Activated naive CD8-positive, alpha-beta T cell treated with anti-CD3 and anti-CD28 coated beads, Interleukin-2, amount 10 ng/mL, durations not matched to agents 7 days and 5 days (primary cell): ENCODE data around the gene ATP13A5. TPM values are rescaled to one million over a fixed set of nuclear protein-coding genes. Genes with fewer than 3 reads are reported as not detected.

Source experiments
- ATAC-seq: fragments of 150-1000 bp; cut with Tn5 transposase; one replicate; pipeline ENCODE4 v1.10.0; 2021; ENCODE audit warnings: low read depth, moderate library complexity
- POLR2A ChIA-PET: fragments of 350-600 bp; sonication (Branson Sonifier 250); formaldehyde crosslinking; loops from one replicate; lab custom pipeline; 2021; ENCODE audit warnings: antibody characterized with exemption; lab: Charles Lee
- DNase-seq: peaks from one replicate; pipeline ENCODE4 v3.0.0; 2021
- H3K27ac Mint-ChIP-seq: one replicate; pipeline ENCODE4 v1.8.0; 2022; ENCODE audit warnings: mild to moderate bottlenecking, mixed read lengths
- H3K27me3 Mint-ChIP-seq: one replicate; pipeline ENCODE4 v1.8.0; 2022; ENCODE audit warnings: mild to moderate bottlenecking, moderate library complexity, mixed read lengths
- H3K36me3 Mint-ChIP-seq: one replicate; pipeline ENCODE4 v1.8.0; 2021; ENCODE audit warnings: mild to moderate bottlenecking, mixed read lengths
- H3K4me1 Mint-ChIP-seq: one replicate; pipeline ENCODE4 v1.8.0; 2021; ENCODE audit warnings: mixed read lengths
- H3K4me3 Mint-ChIP-seq: one replicate; pipeline ENCODE4 v1.8.0; 2022; ENCODE audit warnings: mild to moderate bottlenecking, moderate library complexity, mixed read lengths
- H3K9me3 Mint-ChIP-seq: one replicate; pipeline ENCODE4 v1.8.0; 2021; ENCODE audit warnings: mixed read lengths
- total RNA-seq, 2 experiments: library from RNA; stranded (reverse); gene quantifications; one replicate each; pipeline ENCODE4 v1.2.3, GENCODE V29; 2021

ATP13A5 gene
- total RNA-seq, 2 experiments from 2014 or later: not detected

- Mint-ChIP-seq H3K4me1 (no peaks in the 10 kb centered on the region), H3K27me3 (no peaks in the 10 kb centered on the region), H3K27ac (no peak overlapping the region), H3K36me3 (no peaks in the 10 kb centered on the region), H3K4me3 (no peak overlapping the region), H3K9me3 (peaks cover 2% of the 10 kb centered on the region)
- no peak for DNase-seq
- POLR2A ChIA-PET: no interaction called here
- no peak for ATAC-seq
These were observed 47.9 kb downstream of the ATP13A5 start for GRCh38 chr3:193330555-193331204.

GRCh38 chr3:193317682-193318300 is 60.8 kb downstream of the ATP13A5 start:
- Mint-ChIP-seq H3K9me3 (no peaks in the 10 kb centered on the region), H3K4me3 (no peak overlapping the region), H3K27ac (no peak overlapping the region), H3K4me1 (no peaks in the 10 kb centered on the region), H3K36me3 (no peaks in the 10 kb centered on the region), H3K27me3 (no peaks in the 10 kb centered on the region)
- ATAC-seq (no peak), DNase-seq (no peak)
- POLR2A ChIA-PET: no interaction called here

- H3K36me3 Mint-ChIP-seq: no peaks in the 10 kb centered on the region
- no peaks in the 10 kb centered on the region for H3K4me1 Mint-ChIP-seq
- no peak overlapping the region for H3K4me3 Mint-ChIP-seq
- no peaks in the 10 kb centered on the region for H3K9me3 Mint-ChIP-seq
- POLR2A ChIA-PET: no interaction called here
- ATAC-seq: no peak
- H3K27me3 Mint-ChIP-seq: peaks cover 3% of the 10 kb centered on the region
- no peak for DNase-seq
- no peak overlapping the region for H3K27ac Mint-ChIP-seq
These were observed 64.4 kb downstream of the ATP13A5 start for GRCh38 chr3:193314161-193314560.

- H3K36me3 Mint-ChIP-seq: no peaks in the 10 kb centered on the region
- POLR2A ChIA-PET: no interaction called here
- no peak for DNase-seq
- H3K27me3 Mint-ChIP-seq: peaks cover 3% of the 10 kb centered on the region
- no peak for ATAC-seq
- H3K27ac Mint-ChIP-seq: no peak overlapping the region
- no peak overlapping the region for H3K4me3 Mint-ChIP-seq
- no peaks in the 10 kb centered on the region for H3K4me1 Mint-ChIP-seq
- H3K9me3 Mint-ChIP-seq: no peaks in the 10 kb centered on the region
These were observed 65.2 kb downstream of the ATP13A5 start for GRCh38 chr3:193313061-193313958.

- H3K27me3 Mint-ChIP-seq: peaks cover 3% of the 10 kb centered on the region
- ATAC-seq: no peak
- DNase-seq: no peak
- no peaks in the 10 kb centered on the region for H3K9me3 Mint-ChIP-seq
- H3K36me3 Mint-ChIP-seq: no peaks in the 10 kb centered on the region
- no peak overlapping the region for H3K27ac Mint-ChIP-seq
- no peak overlapping the region for H3K4me3 Mint-ChIP-seq
- POLR2A ChIA-PET: no interaction called here
- H3K4me1 Mint-ChIP-seq: no peaks in the 10 kb centered on the region
These were observed 67.4 kb downstream of the ATP13A5 start for GRCh38 chr3:193310914-193311723.

GRCh38 chr3:193305356-193305755 is 73.2 kb downstream of the ATP13A5 start:
- POLR2A ChIA-PET: no interaction called here
- Mint-ChIP-seq H3K9me3 (no peaks in the 10 kb centered on the region), H3K4me1 (no peaks in the 10 kb centered on the region), H3K4me3 (no peak overlapping the region), H3K27me3 (peaks cover 2% of the 10 kb centered on the region), H3K27ac (no peak overlapping the region), H3K36me3 (no peaks in the 10 kb centered on the region)
- no peak for ATAC-seq
- DNase-seq: no peak

GRCh38 chr3:193301433-193301832 is 77.1 kb downstream of the ATP13A5 start:
- DNase-seq: no peak
- H3K36me3 Mint-ChIP-seq: no peaks in the 10 kb centered on the region
- H3K27me3 Mint-ChIP-seq: peaks cover 2% of the 10 kb centered on the region
- POLR2A ChIA-PET: no interaction called here
- H3K4me3 Mint-ChIP-seq: no peak overlapping the region
- H3K27ac Mint-ChIP-seq: no peak overlapping the region
- H3K9me3 Mint-ChIP-seq: no peaks in the 10 kb centered on the region
- no peaks in the 10 kb centered on the region for H3K4me1 Mint-ChIP-seq
- no peak for ATAC-seq

- ATAC-seq (no peak), DNase-seq (no peak)
- no peaks in the 10 kb centered on the region for H3K36me3 Mint-ChIP-seq
- H3K27ac Mint-ChIP-seq: no peak overlapping the region
- no peak overlapping the region for H3K4me3 Mint-ChIP-seq
- H3K27me3 Mint-ChIP-seq: no peaks in the 10 kb centered on the region
- no peaks in the 10 kb centered on the region for H3K4me1 Mint-ChIP-seq
- H3K9me3 Mint-ChIP-seq: peaks cover 1% of the 10 kb centered on the region
- POLR2A ChIA-PET: no interaction called here
These were observed 81.1 kb downstream of the ATP13A5 start for GRCh38 chr3:193297421-193297820.

GRCh38 chr3:193295985-193296384 is 82.6 kb downstream of the ATP13A5 start:
- ATAC-seq (no peak), DNase-seq (no peak)
- no peak overlapping the region for H3K4me3 Mint-ChIP-seq
- no peaks in the 10 kb centered on the region for H3K36me3 Mint-ChIP-seq
- H3K27me3 Mint-ChIP-seq: no peaks in the 10 kb centered on the region
- peaks cover 2% of the 10 kb centered on the region for H3K9me3 Mint-ChIP-seq
- no peaks in the 10 kb centered on the region for H3K4me1 Mint-ChIP-seq
- POLR2A ChIA-PET: no interaction called here
- H3K27ac Mint-ChIP-seq: no peak overlapping the region

- H3K27me3 Mint-ChIP-seq: no peaks in the 10 kb centered on the region
- no peaks in the 10 kb centered on the region for H3K36me3 Mint-ChIP-seq
- H3K4me1 Mint-ChIP-seq: no peaks in the 10 kb centered on the region
- peaks cover 4% of the 10 kb centered on the region for H3K9me3 Mint-ChIP-seq
- POLR2A ChIA-PET: no interaction called here
- H3K4me3 Mint-ChIP-seq: no peak overlapping the region
- ATAC-seq: no peak
- H3K27ac Mint-ChIP-seq: no peak overlapping the region
- no peak for DNase-seq
These were observed 86.2 kb downstream of the ATP13A5 start for GRCh38 chr3:193292386-193292785.

GRCh38 chr3:193271101-193271840 is 107.3 kb downstream of the ATP13A5 start:
- H3K36me3 Mint-ChIP-seq: no peaks in the 10 kb centered on the region
- no peaks in the 10 kb centered on the region for H3K27me3 Mint-ChIP-seq
- no peak overlapping the region for H3K4me3 Mint-ChIP-seq
- ATAC-seq: no peak
- no peaks in the 10 kb centered on the region for H3K4me1 Mint-ChIP-seq
- POLR2A ChIA-PET: no interaction called here
- H3K9me3 Mint-ChIP-seq: no peaks in the 10 kb centered on the region
- H3K27ac Mint-ChIP-seq: no peak overlapping the region
- no peak for DNase-seq

- H3K4me1 Mint-ChIP-seq: no peaks in the 10 kb centered on the region
- no peaks in the 10 kb centered on the region for H3K9me3 Mint-ChIP-seq
- DNase-seq (no peak), ATAC-seq (no peak)
- POLR2A ChIA-PET: interaction anchor here (0.6 kb wide), 1 partner anchor 654 kb away, joined by 4 read pairs; no protein-coding TSS in a partner anchor
- H3K27ac Mint-ChIP-seq: no peak overlapping the region
- H3K4me3 Mint-ChIP-seq: no peak overlapping the region
- no peaks in the 10 kb centered on the region for H3K36me3 Mint-ChIP-seq
- no peaks in the 10 kb centered on the region for H3K27me3 Mint-ChIP-seq
These were observed 108.1 kb downstream of the ATP13A5 start for GRCh38 chr3:193270451-193270850.
